Spleen (tissue), 7 donors: ENCODE results near the gene PDGFC.

Experiments
- POLR2A ChIP-seq, 3 donors: fragments of 450-650 bp; IDR thresholded peaks; one replicate each; pipeline ENCODE4 v1.5.1; 2017; ENCODE audit warnings: antibody characterized with exemption in 3 of 3, mild to moderate bottlenecking in 1 of 3
- POLR2AphosphoS5 ChIP-seq, 3 donors: sonication (generic); formaldehyde crosslinking; IDR thresholded peaks; one replicate each; pipeline ENCODE4 v1.5.1; 2017; ENCODE audit warnings: antibody characterized with exemption in 3 of 3
- TF ChIP-seq, protein P1 (sequence below), 11 experiments: fragments of 200-600 bp in 7 of 11; fragments of 450-650 bp in 4 of 11; sonication (generic) in 4 of 11; IDR thresholded peaks in 8 of 11; conservative IDR thresholded peaks in 3 of 11; 1 replicate in 7 of 11; 2 replicates in 4 of 11; pipeline versions ENCODE4 v1.4.0 to v1.8.0; 2016 to 2021; ENCODE audit warnings: antibody characterized with exemption in 11 of 11, inconsistent platforms in 4 of 11, mild to moderate bottlenecking in 1 of 11
- donor health status: DM: no; HTN: no; CAD: no; lungs with moderate emphysema.
- donor health status: DM: no; HTN: no; CAD: no.
- donor health status: DM: no; HTN: no; CAD: no.

DNA sequence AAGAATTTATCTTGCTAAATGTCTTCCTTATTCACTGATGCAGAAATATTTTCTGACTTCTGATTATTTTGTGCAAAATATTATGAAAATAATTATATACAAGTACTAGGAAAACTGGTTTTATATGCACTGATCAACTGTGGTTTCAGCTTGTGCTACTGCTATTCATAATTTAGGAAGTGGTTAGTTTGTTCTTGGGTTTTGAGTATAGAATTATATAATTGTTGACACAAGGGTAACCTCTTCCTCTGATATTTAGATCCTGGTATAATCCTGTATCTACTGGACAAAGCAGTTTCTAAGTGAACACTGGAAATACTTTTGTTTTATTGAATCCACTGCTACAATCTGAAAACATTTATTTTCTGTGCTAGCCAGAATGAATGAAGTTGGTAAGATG, 182.8 kb downstream of the PDGFC start:
- TF ChIP-seq POLR2A (IDR thresholded peaks at IDR 0.05) (no peak), POLR2AphosphoS5 (IDR thresholded peaks at IDR 0.05) (no peak)
- TF ChIP-seq, protein P1, sequence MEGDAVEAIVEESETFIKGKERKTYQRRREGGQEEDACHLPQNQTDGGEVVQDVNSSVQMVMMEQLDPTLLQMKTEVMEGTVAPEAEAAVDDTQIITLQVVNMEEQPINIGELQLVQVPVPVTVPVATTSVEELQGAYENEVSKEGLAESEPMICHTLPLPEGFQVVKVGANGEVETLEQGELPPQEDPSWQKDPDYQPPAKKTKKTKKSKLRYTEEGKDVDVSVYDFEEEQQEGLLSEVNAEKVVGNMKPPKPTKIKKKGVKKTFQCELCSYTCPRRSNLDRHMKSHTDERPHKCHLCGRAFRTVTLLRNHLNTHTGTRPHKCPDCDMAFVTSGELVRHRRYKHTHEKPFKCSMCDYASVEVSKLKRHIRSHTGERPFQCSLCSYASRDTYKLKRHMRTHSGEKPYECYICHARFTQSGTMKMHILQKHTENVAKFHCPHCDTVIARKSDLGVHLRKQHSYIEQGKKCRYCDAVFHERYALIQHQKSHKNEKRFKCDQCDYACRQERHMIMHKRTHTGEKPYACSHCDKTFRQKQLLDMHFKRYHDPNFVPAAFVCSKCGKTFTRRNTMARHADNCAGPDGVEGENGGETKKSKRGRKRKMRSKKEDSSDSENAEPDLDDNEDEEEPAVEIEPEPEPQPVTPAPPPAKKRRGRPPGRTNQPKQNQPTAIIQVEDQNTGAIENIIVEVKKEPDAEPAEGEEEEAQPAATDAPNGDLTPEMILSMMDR (IDR thresholded peaks at IDR 0.05 in 8 of 11, conservative IDR thresholded peaks at IDR 0.05 in 3 of 11) = no peak
